ENCODE results near the gene ZIC1.

The ZIC1 gene

GRCh38 chr3:147380977-147381376, 28.2 kb upstream of the ZIC1 start:
- no peak for DNase-seq

GRCh38 chr3:147381596-147381995, 27.6 kb upstream of the ZIC1 start:
- no peak for DNase-seq

- DNase-seq, result no peak
Observed at GRCh38 chr3:147383617-147384016, 25.5 kb upstream of the ZIC1 start.

GRCh38 chr3:147384210-147385058, 24.7 kb upstream of the ZIC1 start:
- no peak for DNase-seq

GRCh38 chr3:147385059-147386012, 23.8 kb upstream of the ZIC1 start:
- DNase-seq, result no peak

- DNase-seq, result no peak
Observed at GRCh38 chr3:147387291-147387884, 21.8 kb upstream of the ZIC1 start.

GRCh38 chr3:147387885-147388699, 21.1 kb upstream of the ZIC1 start:
- no peak for DNase-seq

GRCh38 chr3:147388700-147389580, 20.2 kb upstream of the ZIC1 start:
- no peak for DNase-seq

GRCh38 chr3:147389717-147390116, 19.4 kb upstream of the ZIC1 start:
- DNase-seq, result no peak

GRCh38 chr3:147390589-147391569, 18.3 kb upstream of the ZIC1 start:
- no peak for DNase-seq

- DNase-seq, result no peak
Observed at GRCh38 chr3:147391781-147392624, 17.2 kb upstream of the ZIC1 start.

GRCh38 chr3:147392625-147392946, 16.6 kb upstream of the ZIC1 start:
- DNase-seq, result no peak

- no peak for DNase-seq
Observed at GRCh38 chr3:147393261-147393942, 15.8 kb upstream of the ZIC1 start.

- no peak for DNase-seq
Observed at GRCh38 chr3:147393943-147394883, 15.0 kb upstream of the ZIC1 start.

- no peak for DNase-seq
Observed at GRCh38 chr3:147394884-147395225, 14.3 kb upstream of the ZIC1 start.

- DNase-seq, result no peak
Observed at GRCh38 chr3:147395899-147396711, 13.1 kb upstream of the ZIC1 start.

- DNase-seq, result no peak
Observed at GRCh38 chr3:147396712-147397046, 12.5 kb upstream of the ZIC1 start.
